ACC112 (cell line): ENCODE measurements around the gene RAB1A.
A peak's percentile ranks its signal among the peaks of the same experiment; 100 is the strongest.

Experiments
- H2AFZ ChIP-seq: fragments of 200-600 bp; sonication (generic); one replicate; pipeline ENCODE4 v1.6.0; 2017; ENCODE audit warnings: antibody characterized with exemption, low read length; ENCODE audit not compliant: unreplicated experiment
- H3K27ac ChIP-seq: fragments of 200-600 bp; sonication (generic); 2 replicates; pipeline ENCODE4 v1.5.1; 2014; ENCODE audit warnings: low read depth, mild to moderate bottlenecking, antibody characterized with exemption, low read length, moderate library complexity
- H3K27me3 ChIP-seq: fragments of 200-600 bp; sonication (generic); 2 replicates; pipeline ENCODE4 v1.6.1; 2014; ENCODE audit warnings: mild to moderate bottlenecking, antibody characterized with exemption, low read length, moderate library complexity, mixed read lengths; ENCODE audit not compliant: insufficient read depth
- H3K36me3 ChIP-seq: fragments of 200-600 bp; sonication (generic); 2 replicates; pipeline ENCODE4 v1.6.1; 2016; ENCODE audit warnings: mild to moderate bottlenecking, antibody characterized with exemption, low read length, moderate library complexity, mixed read lengths; ENCODE audit not compliant: insufficient read depth
- H3K4me1 ChIP-seq: fragments of 200-600 bp; sonication (generic); one replicate; pipeline ENCODE4 v1.6.1; 2016; ENCODE audit warnings: low read length, mixed read lengths; ENCODE audit not compliant: insufficient read depth, unreplicated experiment, control insufficient read depth
- H3K4me3 ChIP-seq: fragments of 200-600 bp; sonication (generic); 2 replicates; pipeline ENCODE4 v1.5.1; 2014; ENCODE audit warnings: mild to moderate bottlenecking, low read depth, low read length
- H3K79me2 ChIP-seq: fragments of 200-600 bp; sonication (generic); one replicate; pipeline ENCODE4 v1.6.0; 2016; ENCODE audit warnings: low read length; ENCODE audit not compliant: control insufficient read depth, unreplicated experiment, insufficient read depth

RAB1A gene

GRCh38 chr2:65072181-65072970 is 57.5 kb downstream of the RAB1A start:
- Histone ChIP-seq H2AFZ (no peak overlapping the region), H3K36me3 (peaks cover 8% of the 10 kb centered on the region), H3K79me2 (peaks cover 8% of the 10 kb centered on the region), H3K4me3 (no peak overlapping the region), H3K4me1 (peaks cover 32% of the 10 kb centered on the region), H3K27ac (no peak overlapping the region), H3K27me3 (no peaks in the 10 kb centered on the region)

DNA sequence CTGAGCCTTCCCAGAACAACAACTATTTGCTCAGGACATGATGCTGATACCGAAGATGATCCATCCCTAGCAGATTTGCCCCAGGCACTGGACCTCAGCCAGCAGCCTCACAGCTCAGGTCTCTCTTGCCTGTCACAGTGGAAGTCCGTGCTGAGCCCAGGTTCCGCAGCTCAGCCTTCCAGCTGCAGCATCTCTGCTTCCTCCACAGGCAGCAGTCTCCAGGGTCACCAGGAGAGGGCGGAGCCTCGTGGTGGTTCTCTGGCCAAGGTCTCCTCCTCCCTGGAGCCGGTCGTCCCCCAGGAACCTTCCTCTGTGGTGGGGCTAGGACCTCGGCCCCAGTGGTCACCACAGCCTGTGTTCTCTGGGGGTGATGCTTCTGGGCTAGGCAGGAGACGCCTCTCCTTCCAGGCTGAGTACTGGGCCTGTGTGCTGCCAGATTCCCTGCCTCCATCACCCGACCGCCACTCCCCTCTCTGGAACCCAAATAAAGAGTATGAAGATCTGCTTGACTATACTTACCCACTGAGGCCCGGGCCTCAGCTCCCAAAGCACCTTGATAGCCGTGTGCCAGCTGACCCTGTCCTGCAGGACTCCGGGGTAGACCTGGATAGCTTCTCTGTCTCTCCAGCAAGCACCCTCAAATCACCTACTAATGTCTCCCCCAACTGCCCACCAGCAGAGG is 58.3 kb downstream of the RAB1A start:
- H3K27me3 ChIP-seq: no peaks in the 10 kb centered on the region
- peaks cover 28% of the 10 kb centered on the region for H3K4me1 ChIP-seq
- H3K27ac ChIP-seq: no peak overlapping the region
- peaks cover 7% of the 10 kb centered on the region for H3K36me3 ChIP-seq
- H2AFZ ChIP-seq: no peak overlapping the region
- no peak overlapping the region for H3K4me3 ChIP-seq
- peaks cover 10% of the 10 kb centered on the region for H3K79me2 ChIP-seq

DNA sequence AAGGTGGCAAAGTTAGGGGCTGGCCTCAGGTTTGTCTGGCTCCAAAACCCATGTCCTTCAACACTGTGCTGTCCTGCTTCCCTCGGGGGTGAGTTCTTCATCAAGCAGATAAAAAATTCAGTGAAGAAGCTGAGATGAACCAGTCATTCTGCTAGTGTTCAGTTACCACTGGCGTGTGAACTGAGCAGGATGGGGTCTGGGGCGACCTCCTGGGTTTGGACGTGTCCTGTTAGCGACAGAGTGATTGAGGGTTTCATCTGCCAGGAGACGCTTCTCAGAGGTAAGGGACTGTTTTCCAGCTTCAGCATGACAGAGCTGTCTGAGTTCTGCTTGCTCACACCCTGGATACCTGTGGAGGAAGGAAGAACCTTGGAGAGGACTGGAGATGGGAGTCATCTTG is 59.0 kb downstream of the RAB1A start:
- Histone ChIP-seq H2AFZ (no peak overlapping the region), H3K36me3 (peaks cover 7% of the 10 kb centered on the region), H3K27ac (peak overlapping the region; percentile 15; the same call in 1 of the 2 replicates)

GRCh38 chr2:65070172-65070830 is 59.6 kb downstream of the RAB1A start:
- Histone ChIP-seq H3K27me3 (no peaks in the 10 kb centered on the region), H3K79me2 (peaks cover 12% of the 10 kb centered on the region), H3K4me1 (peaks cover 23% of the 10 kb centered on the region), H3K36me3 (peaks cover 7% of the 10 kb centered on the region), H3K4me3 (no peak overlapping the region), H3K27ac (peak overlapping the region; percentile 39; the same call in 1 of the 2 replicates), H2AFZ (no peak overlapping the region)

More for the DNA sequence above, 59.0 kb downstream of the RAB1A start:
- no peak overlapping the region for H3K4me3 ChIP-seq
- peaks cover 26% of the 10 kb centered on the region for H3K4me1 ChIP-seq
- H3K79me2 ChIP-seq: peaks cover 12% of the 10 kb centered on the region
- no peaks in the 10 kb centered on the region for H3K27me3 ChIP-seq

DNA sequence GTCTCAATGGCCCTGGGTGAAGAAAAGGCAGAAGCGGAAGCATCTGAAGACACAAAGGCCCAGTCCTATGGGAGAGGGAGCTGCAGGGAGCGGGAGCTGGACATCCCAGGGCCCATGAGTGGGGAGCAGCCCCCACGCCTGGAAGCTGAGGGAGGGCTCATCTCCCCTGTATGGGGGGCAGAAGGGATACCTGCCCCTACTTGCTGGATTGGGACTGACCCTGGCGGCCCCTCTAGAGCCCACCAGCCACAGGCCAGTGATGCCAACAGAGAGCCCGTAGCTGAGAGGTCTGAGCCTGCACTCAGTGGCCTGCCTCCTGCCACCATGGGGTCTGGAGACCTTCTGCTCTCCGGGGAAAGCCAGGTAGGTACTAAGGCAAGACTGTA is 60.5 kb downstream of the RAB1A start:
- Histone ChIP-seq H3K79me2 (peaks cover 12% of the 10 kb centered on the region), H3K36me3 (peaks cover 6% of the 10 kb centered on the region), H3K4me1 (peaks cover 23% of the 10 kb centered on the region), H3K27ac (no peak overlapping the region), H3K4me3 (no peak overlapping the region), H2AFZ (no peak overlapping the region), H3K27me3 (no peaks in the 10 kb centered on the region)

DNA sequence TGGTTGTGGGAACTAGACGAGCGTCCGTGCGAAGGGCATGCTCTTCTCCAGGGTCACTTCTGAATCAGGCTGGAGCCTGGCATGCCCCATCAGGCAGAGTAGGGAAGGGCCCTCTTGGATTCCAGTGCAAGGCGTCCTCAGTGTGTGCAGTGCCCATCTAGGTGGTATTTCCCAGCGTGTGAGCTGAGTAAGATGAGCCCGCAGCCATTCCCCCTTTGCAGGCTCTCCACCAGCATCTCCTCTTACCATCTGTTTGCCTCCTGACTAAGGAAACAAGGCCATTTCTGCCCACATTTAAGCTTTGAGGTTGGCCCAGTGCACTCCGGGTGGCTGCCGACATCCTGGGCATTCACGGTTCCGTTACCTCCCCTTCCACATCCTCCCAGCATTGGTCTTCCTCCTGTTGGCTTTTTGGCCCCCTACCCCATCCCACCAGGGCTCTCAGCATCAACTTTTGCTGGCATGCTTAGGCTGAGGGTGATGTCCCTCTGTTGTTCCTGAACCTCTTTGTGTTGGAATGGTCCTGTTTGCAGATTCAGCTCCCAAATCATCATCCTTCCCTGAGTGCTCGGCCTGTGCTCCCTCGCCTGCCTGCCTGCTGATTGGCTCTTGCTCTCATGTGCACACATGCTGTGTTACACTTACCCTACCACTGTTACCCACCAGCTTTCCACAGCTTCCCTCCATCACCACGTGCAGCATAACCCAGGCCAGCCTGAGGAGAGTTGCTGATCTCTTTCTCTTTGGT is 61.9 kb downstream of the RAB1A start:
- no peak overlapping the region for H3K27ac ChIP-seq
- peaks cover 37% of the 10 kb centered on the region for H3K4me1 ChIP-seq
- peaks cover 19% of the 10 kb centered on the region for H3K79me2 ChIP-seq
- no peak overlapping the region for H2AFZ ChIP-seq
- no peaks in the 10 kb centered on the region for H3K27me3 ChIP-seq
- H3K36me3 ChIP-seq: no peaks in the 10 kb centered on the region; the same call in 1 of the 2 replicates
- no peak overlapping the region for H3K4me3 ChIP-seq

DNA sequence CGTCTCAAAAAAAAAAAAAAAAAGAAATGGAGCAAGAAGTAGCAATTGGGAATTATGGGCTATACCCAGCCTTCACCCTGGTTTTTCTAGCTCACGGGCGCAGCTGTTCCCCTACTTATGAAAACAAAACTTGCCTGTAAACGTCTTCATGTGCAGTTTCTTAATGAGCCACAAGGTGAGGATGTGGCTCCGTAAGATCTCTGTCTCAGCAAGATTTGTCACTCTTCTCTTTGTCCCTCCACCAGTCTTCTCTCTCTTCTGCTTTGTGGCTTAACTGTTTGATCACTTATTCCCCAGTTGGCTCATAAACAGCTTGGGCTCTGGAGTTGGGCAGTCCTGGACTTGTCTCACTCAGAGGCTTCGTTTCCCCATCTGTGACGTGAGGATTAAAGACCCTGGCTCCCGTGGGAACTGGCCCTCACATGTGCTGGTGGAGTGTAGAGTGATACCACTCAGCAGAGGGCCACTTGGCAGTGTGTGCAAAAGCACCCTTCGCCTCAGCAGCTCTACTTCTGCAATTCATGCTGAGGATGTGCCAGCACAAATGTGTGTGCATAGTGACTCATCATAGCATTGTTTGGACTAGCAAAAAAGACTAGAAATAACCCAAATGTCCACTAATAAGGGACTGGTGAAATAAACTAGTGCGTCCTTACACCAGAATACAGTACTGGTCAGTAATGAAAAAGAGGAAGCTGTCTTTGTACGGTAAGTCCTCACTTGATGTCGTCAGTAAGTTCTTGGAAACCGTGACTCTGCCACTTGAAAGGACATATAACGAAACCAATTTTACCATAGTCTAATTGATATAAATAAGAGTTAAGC is 65.0 kb downstream of the RAB1A start:
- Histone ChIP-seq H3K36me3 (no peaks in the 10 kb centered on the region), H3K27me3 (no peaks in the 10 kb centered on the region), H3K79me2 (peaks cover 31% of the 10 kb centered on the region), H3K4me3 (peak overlapping the region; percentile 52), H2AFZ (no peak overlapping the region), H3K27ac (peak overlapping the region; percentile 94), H3K4me1 (peaks cover 27% of the 10 kb centered on the region)

DNA sequence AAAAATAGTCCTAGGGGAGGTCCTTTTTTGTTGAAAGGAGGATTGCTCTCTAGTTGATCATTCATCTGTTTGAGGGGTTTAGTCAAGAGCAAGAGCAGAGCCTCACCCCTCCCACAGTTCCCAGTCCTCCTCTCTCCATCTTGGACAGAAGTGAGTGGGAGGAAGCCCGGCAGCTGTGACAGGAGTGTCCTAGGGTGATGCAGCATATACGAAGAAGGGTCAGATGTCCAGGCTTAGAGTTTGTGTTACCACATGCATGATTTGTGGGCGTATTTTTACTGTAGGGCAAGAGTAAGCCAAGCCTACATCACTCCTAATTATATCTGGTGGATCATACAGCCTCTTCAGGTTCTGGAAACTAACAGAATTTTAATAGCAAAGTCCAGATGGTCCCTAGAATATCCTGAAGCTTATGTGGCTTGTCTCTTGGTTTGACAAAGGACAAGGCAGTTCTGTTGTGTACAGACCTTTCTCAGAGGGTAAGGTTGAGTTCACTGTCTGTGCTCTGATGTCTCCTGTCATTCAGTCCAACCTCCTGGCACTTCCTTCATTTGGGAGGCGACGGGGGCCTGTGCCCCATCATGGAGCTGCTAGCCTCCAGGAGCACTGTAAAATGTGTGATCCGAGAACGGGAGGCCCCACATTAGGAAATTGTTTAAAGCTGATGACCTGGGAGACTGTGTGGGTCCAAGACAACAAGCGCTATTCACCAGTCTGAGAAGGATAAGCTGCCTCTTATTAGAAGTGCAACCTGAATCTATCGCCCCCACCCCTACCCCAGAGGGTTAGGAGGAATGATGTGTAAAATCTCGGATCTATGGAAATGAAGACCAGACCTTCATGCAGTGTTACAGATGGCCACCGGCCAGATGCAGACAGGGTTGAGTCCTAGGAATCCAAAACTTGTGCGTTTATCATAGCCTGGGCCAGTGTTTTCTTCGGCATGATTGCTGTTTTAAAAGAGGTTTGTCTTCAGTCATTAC is 66.8 kb downstream of the RAB1A start:
- Histone ChIP-seq H3K4me3 (no peak overlapping the region), H3K79me2 (peaks cover 36% of the 10 kb centered on the region), H2AFZ (no peak overlapping the region), H3K36me3 (no peaks in the 10 kb centered on the region), H3K4me1 (peaks cover 30% of the 10 kb centered on the region), H3K27me3 (no peaks in the 10 kb centered on the region), H3K27ac (peak overlapping the region; percentile 94; the same call in 1 of the 2 replicates)

- Histone ChIP-seq H3K4me1 (peaks cover 40% of the 10 kb centered on the region), H3K27me3 (no peaks in the 10 kb centered on the region)
Measured at GRCh38 chr2:65061910-65062339, 68.0 kb downstream of the RAB1A start.

More at GRCh38 chr2:65061910-65062339, 68.0 kb downstream of the RAB1A start:
- H3K4me3 ChIP-seq: no peak overlapping the region
- H3K79me2 ChIP-seq: peaks cover 42% of the 10 kb centered on the region
- H3K36me3 ChIP-seq: no peaks in the 10 kb centered on the region
- no peak overlapping the region for H2AFZ ChIP-seq
- H3K27ac ChIP-seq: no peak overlapping the region
